Fibroblast of the aortic adventitia (primary cell): Measurements from ENCODE around the gene ST8SIA1. TPM values are rescaled to one million over a fixed set of nuclear protein-coding genes. Genes with fewer than 3 reads are reported as not detected.

Experiments used
- DNase-seq: peaks from one replicate; pipeline ENCODE4 v3.0.0-alpha.2; 2010; ENCODE audit warnings: low read depth
- H3K4me3 ChIP-seq: 2 replicates; pipeline ENCODE4 v1.5.1; 2011; ENCODE audit warnings: low read depth, mild to moderate bottlenecking, control low read depth, low read length, moderate library complexity
- total RNA-seq: library from RNA; depleted of rRNA; stranded (reverse); fragments of >200 nt; gene quantifications from 2 replicates; pipeline ENCODE4 v1.2.3, GENCODE V29; 2012; ENCODE audit warnings: low replicate concordance
- TF ChIP-seq, protein P1 (sequence below): IDR thresholded peaks from 2 replicates; pipeline ENCODE4 v1.5.1; 2011; ENCODE audit warnings: mild to moderate bottlenecking, low read length, control low read depth, inconsistent platforms; ENCODE audit not compliant: insufficient read depth

Gene ST8SIA1
- total RNA-seq, 1 donor = 13.7 TPM

DNA sequence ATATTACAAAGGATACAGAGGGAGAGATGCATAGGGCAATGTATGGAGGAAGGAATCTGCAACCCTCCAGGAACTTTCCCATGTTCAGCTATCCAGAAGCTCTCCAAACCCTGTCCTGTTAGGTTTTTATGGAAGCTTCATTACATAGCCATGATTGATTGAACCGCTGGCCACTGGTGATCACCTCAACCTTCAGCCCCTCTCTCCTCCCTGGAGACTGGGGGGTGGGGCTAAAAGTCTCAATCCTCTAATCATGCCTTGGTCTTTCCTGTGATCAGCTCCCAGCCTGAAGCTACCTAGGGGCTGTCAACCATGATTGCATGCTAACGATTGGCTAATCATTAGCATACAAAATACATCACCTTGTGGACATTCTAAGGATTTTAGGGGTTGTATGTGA is 123.4 kb downstream of the ST8SIA1 start:
- H3K4me3 ChIP-seq = no peak overlapping the region
- TF ChIP-seq, protein P1, sequence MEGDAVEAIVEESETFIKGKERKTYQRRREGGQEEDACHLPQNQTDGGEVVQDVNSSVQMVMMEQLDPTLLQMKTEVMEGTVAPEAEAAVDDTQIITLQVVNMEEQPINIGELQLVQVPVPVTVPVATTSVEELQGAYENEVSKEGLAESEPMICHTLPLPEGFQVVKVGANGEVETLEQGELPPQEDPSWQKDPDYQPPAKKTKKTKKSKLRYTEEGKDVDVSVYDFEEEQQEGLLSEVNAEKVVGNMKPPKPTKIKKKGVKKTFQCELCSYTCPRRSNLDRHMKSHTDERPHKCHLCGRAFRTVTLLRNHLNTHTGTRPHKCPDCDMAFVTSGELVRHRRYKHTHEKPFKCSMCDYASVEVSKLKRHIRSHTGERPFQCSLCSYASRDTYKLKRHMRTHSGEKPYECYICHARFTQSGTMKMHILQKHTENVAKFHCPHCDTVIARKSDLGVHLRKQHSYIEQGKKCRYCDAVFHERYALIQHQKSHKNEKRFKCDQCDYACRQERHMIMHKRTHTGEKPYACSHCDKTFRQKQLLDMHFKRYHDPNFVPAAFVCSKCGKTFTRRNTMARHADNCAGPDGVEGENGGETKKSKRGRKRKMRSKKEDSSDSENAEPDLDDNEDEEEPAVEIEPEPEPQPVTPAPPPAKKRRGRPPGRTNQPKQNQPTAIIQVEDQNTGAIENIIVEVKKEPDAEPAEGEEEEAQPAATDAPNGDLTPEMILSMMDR = no peak
- no peak for DNase-seq

- TF ChIP-seq, protein P1 = no peak
- H3K4me3 ChIP-seq = no peak overlapping the region
- no peak for DNase-seq
Measured at GRCh38 chr12:22209422-22209821, 125.1 kb downstream of the ST8SIA1 start.

- TF ChIP-seq, protein P1 = no peak
- no peak overlapping the region for H3K4me3 ChIP-seq
- DNase-seq = no peak
Measured at GRCh38 chr12:22206111-22206728, 128.3 kb downstream of the ST8SIA1 start.

- no peak for DNase-seq
- TF ChIP-seq, protein P1 = no peak
- H3K4me3 ChIP-seq = no peak overlapping the region
Measured at GRCh38 chr12:22204391-22204790, 130.1 kb downstream of the ST8SIA1 start.

DNA sequence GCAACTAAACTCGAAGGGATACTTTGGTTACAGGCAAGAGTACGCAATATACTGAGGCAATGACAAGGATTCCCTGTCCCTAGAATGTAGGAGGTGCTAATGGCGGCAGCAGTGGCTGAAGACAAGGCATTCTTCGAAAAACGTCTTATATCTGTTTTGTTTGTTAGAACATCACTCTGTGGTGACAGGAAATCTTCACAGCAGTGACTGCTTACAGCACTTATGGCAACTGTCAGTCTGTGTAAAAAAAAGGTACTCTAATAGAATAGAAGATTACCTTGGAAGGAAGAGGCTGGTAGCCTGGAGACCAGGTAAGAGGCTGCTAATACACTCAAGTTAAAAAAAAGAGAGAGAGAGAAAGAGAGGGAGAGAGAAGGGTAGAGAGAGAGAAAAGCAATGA is 131.7 kb downstream of the ST8SIA1 start:
- TF ChIP-seq, protein P1 = no peak
- DNase-seq = no peak
- no peak overlapping the region for H3K4me3 ChIP-seq

DNA sequence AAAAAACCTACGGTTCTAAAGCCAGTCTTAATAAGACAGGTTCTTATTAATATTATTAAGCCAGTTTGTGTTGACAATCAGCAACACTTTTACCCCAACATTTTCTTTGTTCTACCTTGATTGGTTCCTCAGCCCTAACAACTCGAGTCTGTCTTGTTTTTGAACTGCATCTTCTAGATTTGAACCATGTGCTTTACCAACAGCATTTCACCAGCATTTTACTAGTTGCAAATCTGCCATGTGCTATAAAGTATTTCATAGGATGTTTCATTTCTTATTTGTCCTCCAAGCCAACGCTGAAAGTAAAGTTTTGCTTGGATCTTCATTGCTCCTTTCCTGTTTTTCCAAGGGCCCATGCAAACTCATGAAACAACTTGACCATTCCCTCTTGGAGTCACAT is 133.4 kb downstream of the ST8SIA1 start:
- no peak for DNase-seq
- TF ChIP-seq, protein P1 = no peak
- no peak overlapping the region for H3K4me3 ChIP-seq

DNA sequence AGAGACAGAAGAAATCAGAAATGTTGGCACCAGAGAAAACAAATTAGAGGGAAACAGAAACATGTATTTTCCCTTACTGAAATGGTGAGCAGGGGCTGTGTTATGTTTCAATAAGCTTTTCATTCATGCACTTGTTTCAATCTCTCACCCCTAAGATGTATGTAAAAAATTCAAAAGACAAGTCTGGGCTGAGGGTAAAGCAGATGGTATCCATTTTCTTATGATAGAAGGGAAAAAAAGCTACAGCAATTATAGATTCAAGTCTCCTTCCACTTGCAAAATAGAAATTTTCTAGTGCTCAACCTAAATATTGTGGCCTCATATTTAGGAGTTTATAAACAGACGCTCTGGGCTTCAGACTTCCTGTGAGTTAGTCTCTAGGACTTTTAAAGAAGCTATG is 138.3 kb downstream of the ST8SIA1 start:
- DNase-seq = no peak
- TF ChIP-seq, protein P1 = no peak
- H3K4me3 ChIP-seq = no peak overlapping the region
